Measurements from ENCODE around the gene SYTL2.
"Not testable (repeated sequence)": the region's sequence is repeated elsewhere in the genome, so short reads cannot be mapped to it uniquely, and the experiment has no call there.

SYTL2 gene

GRCh38 chr11:85810871-85811611 lies at the start of gene SYTL2:
TSS of gene SYTL2 (minus strand) at chr11:85811141. CDS start at chr11:85757725, 53,416 bp downstream.
- DNase-seq = peak in 1 of 2 experiments; percentile 3

GRCh38 chr11:85859541-85859940 lies 48.6 kb upstream of the SYTL2 start:
- not testable (repeated sequence) for DNase-seq

GRCh38 chr11:85857098-85857497 lies 46.2 kb upstream of the SYTL2 start:
- no peak for DNase-seq

GRCh38 chr11:85855341-85855656 lies 44.4 kb upstream of the SYTL2 start, which contains the start of gene CCDC83:
TSS of gene CCDC83 (plus strand) at chr11:85855383. CDS start at chr11:85865124, 9,741 bp downstream.
- DNase-seq = no peak

- peak; percentile 91 for DNase-seq
These were observed 43.8 kb upstream of the SYTL2 start for GRCh38 chr11:85854557-85855340.

- DNase-seq = peak in 1 of 2 experiments; percentile 26
These were observed 43.2 kb upstream of the SYTL2 start for GRCh38 chr11:85854212-85854556.

GRCh38 chr11:85853541-85853940 lies 42.6 kb upstream of the SYTL2 start:
- not testable (repeated sequence) for DNase-seq

GRCh38 chr11:85852754-85853153 lies 41.8 kb upstream of the SYTL2 start:
- DNase-seq = not testable (repeated sequence)

GRCh38 chr11:85848556-85848955 lies 37.6 kb upstream of the SYTL2 start:
- DNase-seq = peak in 1 of 2 experiments; percentile 5

- DNase-seq = no peak
These were observed 37.1 kb upstream of the SYTL2 start for GRCh38 chr11:85848006-85848405.

GRCh38 chr11:85847436-85847835 lies 36.5 kb upstream of the SYTL2 start:
- DNase-seq = no peak

GRCh38 chr11:85845124-85845631 lies 34.2 kb upstream of the SYTL2 start:
- DNase-seq = peak; percentile 13 to 37

- no peak for DNase-seq
These were observed 33.6 kb upstream of the SYTL2 start for GRCh38 chr11:85844439-85845123.

- DNase-seq = no peak
These were observed 33.0 kb upstream of the SYTL2 start for GRCh38 chr11:85843929-85844328.

GRCh38 chr11:85840932-85841331 lies 30.0 kb upstream of the SYTL2 start:
- DNase-seq = not testable (repeated sequence)

- DNase-seq = no peak
These were observed 24.8 kb upstream of the SYTL2 start for GRCh38 chr11:85835729-85836128.

- no peak for DNase-seq
These were observed 24.3 kb upstream of the SYTL2 start for GRCh38 chr11:85835263-85835662.

GRCh38 chr11:85831050-85831449 lies 20.1 kb upstream of the SYTL2 start:
- no peak for DNase-seq

- DNase-seq = no peak
These were observed 18.2 kb upstream of the SYTL2 start for GRCh38 chr11:85829172-85829571.

GRCh38 chr11:85828640-85828978 lies 17.7 kb upstream of the SYTL2 start:
- no peak for DNase-seq

GRCh38 chr11:85827748-85828639 lies 17.1 kb upstream of the SYTL2 start:
- DNase-seq = no peak

GRCh38 chr11:85826116-85826855 lies 15.3 kb upstream of the SYTL2 start:
- peak in 1 of 2 experiments; percentile 10 for DNase-seq
